Lung (tissue), 12 donors: Measurements from ENCODE around the gene AGPAT3. TPM values are rescaled to one million over a fixed set of nuclear protein-coding genes. Genes with fewer than 3 reads are reported as not detected.

ENCODE experiments used
- ATAC-seq: fragments of 200-7000 bp; cut with Tn5 transposase; one replicate; pipeline ENCODE4 v1.9.1; 2020; ENCODE audit warnings: moderate number of reproducible peaks; ENCODE audit not compliant: insufficient read depth, low FRiP score
- DNase-seq, 3 donors: peaks; one replicate each; pipeline ENCODE4 v3.0.0-alpha.2; 2013 to 2017
- H3K27ac ChIP-seq, 2 donors: one replicate each; pipeline ENCODE4 v1.5.1; 2013; ENCODE audit warnings: mild to moderate bottlenecking in 2 of 2, moderate library complexity in 2 of 2, control low read depth in 1 of 2, inconsistent platforms in 1 of 2, low read depth in 1 of 2, low read length in 1 of 2
- H3K27me3 ChIP-seq, 3 donors: one replicate each; pipeline ENCODE4 v1.5.1; 2013; ENCODE audit warnings: low read length in 2 of 3; ENCODE audit not compliant: control insufficient read depth in 3 of 3, insufficient read depth in 3 of 3
- H3K36me3 ChIP-seq, 4 donors: one replicate each; pipeline ENCODE4 v1.5.1; 2013; ENCODE audit warnings: low read length in 4 of 4, mild to moderate bottlenecking in 1 of 4, moderate library complexity in 1 of 4; ENCODE audit not compliant: control insufficient read depth in 4 of 4, insufficient read depth in 4 of 4
- H3K4me1 ChIP-seq, 5 donors: one replicate each; pipeline ENCODE4 v1.5.1; 2013; ENCODE audit warnings: low read length in 5 of 5, mild to moderate bottlenecking in 2 of 5, moderate library complexity in 1 of 5; ENCODE audit not compliant: control insufficient read depth in 5 of 5, insufficient read depth in 5 of 5
- H3K4me3 ChIP-seq: one replicate; pipeline ENCODE4 v1.5.1; 2013; ENCODE audit warnings: mild to moderate bottlenecking, control low read depth, moderate library complexity
- H3K9ac ChIP-seq, 2 donors: one replicate each; pipeline ENCODE4 v1.5.1; 2013; ENCODE audit warnings: low read length in 2 of 2, control low read depth in 1 of 2; ENCODE audit not compliant: insufficient read depth in 1 of 2
- H3K9me3 ChIP-seq, 4 donors: one replicate each; pipeline ENCODE4 v1.5.1; 2013; ENCODE audit warnings: low read length in 3 of 4, mild to moderate bottlenecking in 1 of 4, moderate library complexity in 1 of 4; ENCODE audit not compliant: control insufficient read depth in 4 of 4, insufficient read depth in 3 of 4
- CTCF ChIP-seq: IDR thresholded peaks from 2 replicates; pipeline ENCODE4 v1.5.1; 2012; ENCODE audit warnings: mild to moderate bottlenecking; ENCODE audit errors: control extremely low read depth, extremely low read depth
- WGBS, 2 donors: extraction: QIAGEN DNeasy Blood & Tissue Kit; methylation state at CpG; one replicate each; pipeline ENCODE4 v1.1.7; 2013; 5-methylcytosine and 5-hydroxymethylcytosine counted together
- polyA plus RNA-seq, 2 donors: library from polyadenylated mRNA; stranded (reverse); fragments of 200-250 nt; gene quantifications; one replicate each; pipeline ENCODE4 v1.2.1, GENCODE V29; 2013
- total RNA-seq, 2 donors: library from RNA; depleted of rRNA in 1 of 2; stranded (reverse); fragments of >200 nt in 1 of 2; gene quantifications; one replicate each; pipeline ENCODE4 v1.2.1, GENCODE V29; 2014 to 2021
- donor health status: control.
- donor health status: control.
- donor health status: Bipolar disorder and iron deficiency.
- donor health status: healthy.
- donor health status: DM: yes; HTN: yes; CAD: no.

Gene AGPAT3
- total and polyA plus RNA-seq, 4 donors: 29.4 to 120 (median 43.9) TPM

- ATAC-seq: no peak
- Histone ChIP-seq H3K27ac (no peak overlapping the region), H3K27me3 (no peaks in the 10 kb centered on the region), H3K9ac (no peak overlapping the region), H3K36me3 (no peaks in the 10 kb centered on the region), H3K4me1 (peaks cover 0 to 16% (median 11%) of the 10 kb centered on the region in 5 donors), H3K9me3 (no peaks in the 10 kb centered on the region), H3K4me3 (no peak overlapping the region)
- no peak for DNase-seq
- 94 to 96% methylated on average over 1 of the region's 1 CpG for WGBS, 2 donors
- no peak for TF ChIP-seq CTCF
Observed at GRCh38 chr21:43886565-43886964, 21.5 kb downstream of the AGPAT3 start.

GRCh38 chr21:43889069-43889468 lies 24.0 kb downstream of the AGPAT3 start:
- DNase-seq: no peak
- no peak for ATAC-seq
- TF ChIP-seq CTCF: no peak
- Histone ChIP-seq H3K27ac (no peak overlapping the region), H3K4me3 (no peak overlapping the region), H3K9ac (peak overlapping the region in 1 of 2 donors; percentile 2), H3K36me3 (no peaks in the 10 kb centered on the region), H3K9me3 (peaks cover 0 to 4% (median 0%) of the 10 kb centered on the region in 4 donors), H3K27me3 (no peaks in the 10 kb centered on the region), H3K4me1 (peaks cover 0 to 17% (median 16%) of the 10 kb centered on the region in 5 donors)
- WGBS, 2 donors: 82 to 90% methylated on average over 3 of the region's 3 CpGs

GRCh38 chr21:43890042-43890441 lies 25.0 kb downstream of the AGPAT3 start:
- ATAC-seq (no peak), DNase-seq (peak in 1 of 3 donors; percentile 21)
- Histone ChIP-seq H3K4me3 (no peak overlapping the region), H3K27me3 (no peaks in the 10 kb centered on the region), H3K27ac (no peak overlapping the region), H3K36me3 (no peaks in the 10 kb centered on the region), H3K4me1 (peaks cover 0 to 11% (median 7%) of the 10 kb centered on the region in 5 donors), H3K9ac (no peak overlapping the region), H3K9me3 (peaks cover 0 to 4% (median 0%) of the 10 kb centered on the region in 4 donors)
- WGBS, 2 donors: 79 to 87% methylated on average over 9 of the region's 9 CpGs
- no peak for TF ChIP-seq CTCF

GRCh38 chr21:43892334-43892733 lies 27.3 kb downstream of the AGPAT3 start:
- Histone ChIP-seq H3K27me3 (no peaks in the 10 kb centered on the region), H3K9me3 (peaks cover 0 to 4% (median 0%) of the 10 kb centered on the region in 4 donors), H3K4me1 (peaks cover 0 to 5% (median 0%) of the 10 kb centered on the region in 5 donors), H3K36me3 (no peaks in the 10 kb centered on the region), H3K4me3 (no peak overlapping the region), H3K27ac (no peak overlapping the region), H3K9ac (no peak overlapping the region)
- TF ChIP-seq CTCF: no peak
- DNase-seq (no peak), ATAC-seq (no peak)
- WGBS, 2 donors: 98 to 99% methylated on average over 3 of the region's 3 CpGs
